Pulmonary artery endothelial cell (primary cell): ENCODE data around the gene LINGO3. TPM values are rescaled to one million over a fixed set of nuclear protein-coding genes. Genes with fewer than 3 reads are reported as not detected.
A peak's percentile ranks its signal among the peaks of the same experiment; 100 is the strongest.
"Not testable (repeated sequence)": the region's sequence is repeated elsewhere in the genome, so short reads cannot be mapped to it uniquely, and the experiment has no call there.

Source experiments
- DNase-seq: peaks from one replicate; pipeline ENCODE4 v3.0.0-alpha.2; 2011; ENCODE audit warnings: low read depth, low spot score
- total RNA-seq: library from RNA; depleted of rRNA; stranded (reverse); fragments of >200 nt; gene quantifications from 2 replicates; pipeline ENCODE4 v1.2.3, GENCODE V29; 2014

LINGO3 gene
- total RNA-seq, 1 donor from 2014 or later, result not detected

DNA sequence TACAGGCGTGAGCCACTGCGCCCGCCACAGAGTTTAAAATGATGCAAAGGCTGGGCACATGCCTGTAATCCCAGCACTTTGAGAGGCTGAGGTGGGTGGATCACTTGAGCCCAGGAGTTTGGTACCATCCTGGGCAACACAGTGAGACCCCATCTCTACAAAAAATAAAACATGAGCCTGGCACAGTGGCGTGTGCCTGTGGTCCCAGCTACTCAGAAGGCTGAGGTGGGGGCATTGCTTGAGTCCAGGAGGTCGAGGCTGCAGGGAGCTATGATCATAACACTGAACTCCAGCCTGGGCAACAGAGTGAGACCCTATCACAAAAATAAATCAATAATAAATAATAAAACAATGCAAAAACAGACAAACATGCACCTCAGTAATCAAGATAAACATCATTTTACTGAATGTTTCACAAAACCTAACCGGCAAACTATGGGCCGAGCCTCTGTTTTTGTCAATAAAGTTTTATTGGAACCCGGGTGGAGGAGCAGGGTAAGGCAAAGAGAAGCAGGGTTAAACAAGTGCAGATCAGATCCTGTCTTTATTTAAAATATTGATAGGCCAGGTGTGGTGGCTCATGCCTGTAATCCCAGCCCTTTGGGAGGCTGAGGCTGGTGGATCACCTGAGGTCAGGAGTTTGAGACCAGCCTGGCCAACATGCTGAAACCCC, 24.0 kb downstream of the LINGO3 start:
- DNase-seq, result no peak

- DNase-seq, result no peak
These were observed 25.1 kb downstream of the LINGO3 start for GRCh38 chr19:2282862-2283237.

DNA sequence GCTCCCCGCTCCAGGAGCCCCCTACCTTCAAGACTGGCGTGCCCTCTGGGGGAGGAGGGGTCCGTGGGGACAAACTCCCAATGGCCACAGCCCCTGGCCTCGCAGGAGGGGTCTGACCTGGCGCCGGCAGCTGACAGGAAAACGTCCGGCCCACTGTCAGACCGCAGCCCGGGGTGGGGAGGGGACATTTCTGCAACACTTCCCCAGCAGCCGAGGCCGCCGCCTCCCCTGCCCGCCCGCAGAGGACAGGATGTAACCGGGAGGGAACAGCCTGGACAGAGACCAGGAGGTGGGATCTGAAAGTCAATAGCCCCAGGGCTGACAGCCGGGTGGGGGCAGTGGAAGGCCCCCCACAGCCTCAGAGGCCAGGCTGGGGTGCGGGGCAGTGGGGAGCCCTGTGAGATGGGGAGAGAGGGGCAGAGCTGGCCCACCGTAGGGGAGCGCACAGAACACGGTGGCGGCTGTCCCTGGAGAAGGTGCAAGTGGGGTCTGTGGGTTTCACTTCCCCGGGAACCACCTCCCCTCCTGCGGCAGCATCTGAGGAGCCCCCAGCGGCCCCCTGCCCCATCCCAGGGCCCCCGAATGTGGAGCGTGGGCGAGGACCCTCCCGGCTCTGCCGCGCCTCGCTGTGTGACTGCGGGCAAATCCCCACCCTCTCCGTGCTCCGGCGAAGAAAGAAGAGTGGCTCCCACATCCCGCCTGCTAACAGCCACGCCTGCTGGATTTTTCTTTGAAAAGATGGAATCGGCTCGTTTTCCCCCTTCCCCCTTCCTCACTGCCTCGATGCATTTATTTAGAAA, 25.7 kb downstream of the LINGO3 start, which contains the start of gene PEAK3:
Gene PEAK3 (minus strand): TSS at position 114 of the 800 bp plus-strand sequence. CDS start 1,244 bp downstream, outside the sequence.
- DNase-seq, result no peak

DNA sequence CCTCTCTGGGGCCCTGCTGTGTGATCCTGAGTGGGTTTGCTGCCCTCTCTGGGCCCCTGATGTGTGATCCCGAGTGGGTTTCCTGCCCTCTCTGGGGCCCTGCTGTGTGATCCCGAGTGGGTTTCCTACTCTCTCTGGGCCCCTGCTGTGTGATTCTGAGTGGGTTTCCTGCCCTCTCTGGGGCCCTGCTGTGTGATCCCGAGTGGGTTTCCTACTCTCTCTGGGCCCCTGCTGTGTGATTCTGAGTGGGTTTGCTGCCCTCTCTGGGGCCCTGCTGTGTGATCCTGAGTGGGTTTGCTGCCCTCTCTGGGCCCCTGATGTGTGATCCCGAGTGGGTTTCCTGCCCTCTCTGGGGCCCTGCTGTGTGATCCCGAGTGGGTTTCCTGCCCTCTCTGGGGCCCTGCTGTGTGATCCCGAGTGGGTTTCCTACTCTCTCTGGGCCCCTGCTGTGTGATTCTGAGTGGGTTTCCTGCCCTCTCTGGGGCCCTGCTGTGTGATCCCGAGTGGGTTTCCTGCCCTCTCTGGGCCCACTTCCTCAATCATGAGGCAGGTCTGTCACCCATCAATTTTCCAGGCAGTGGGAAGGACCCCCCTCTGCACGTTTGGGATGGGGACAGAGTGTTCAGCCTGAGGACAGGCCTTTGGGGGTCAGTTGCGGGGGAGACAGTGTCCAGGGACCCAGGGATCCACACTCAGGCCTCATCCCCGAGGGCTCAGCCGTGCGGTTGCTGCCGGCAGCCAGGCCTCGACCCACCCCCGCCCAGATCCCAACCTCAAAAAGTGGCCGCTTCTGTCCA, 26.5 kb downstream of the LINGO3 start:
- DNase-seq, result not testable (repeated sequence)

- no peak for DNase-seq
These were observed 27.2 kb downstream of the LINGO3 start for GRCh38 chr19:2280633-2281264.

DNA sequence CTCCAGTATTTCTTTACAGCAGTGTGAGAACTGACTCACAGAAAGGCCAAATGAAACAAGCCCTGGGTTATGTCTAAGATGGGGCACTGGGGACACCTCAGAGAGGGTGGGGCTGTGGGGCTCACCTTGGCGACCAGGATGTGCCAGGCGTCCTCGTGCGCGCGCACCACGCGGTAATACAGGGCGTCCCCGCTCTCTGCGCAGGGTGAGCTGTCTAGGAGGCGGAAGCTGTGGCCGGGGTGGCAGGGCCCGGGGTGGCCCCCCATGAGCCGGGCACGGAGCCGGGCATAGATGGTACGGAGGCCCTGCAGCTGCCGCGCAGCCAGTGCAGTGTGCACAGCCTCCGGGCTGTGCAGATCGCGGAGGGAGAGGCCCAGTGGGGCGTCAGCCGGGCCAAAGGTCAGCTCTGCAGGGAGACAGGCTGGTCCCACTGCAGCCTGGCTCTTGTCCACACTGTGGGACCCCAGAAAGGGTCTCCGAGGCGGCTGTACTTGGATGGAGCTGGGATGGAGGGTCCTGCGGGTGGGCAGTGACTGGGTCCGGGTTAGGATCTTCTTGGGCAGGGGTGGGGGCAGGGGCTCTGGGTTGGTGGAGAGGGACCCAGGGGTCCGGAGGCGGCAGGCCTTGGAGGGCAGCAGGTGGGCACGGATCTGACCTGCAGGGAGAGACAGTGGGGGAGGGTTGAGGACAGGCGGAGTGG, 29.3 kb downstream of the LINGO3 start:
- DNase-seq, result no peak

DNA sequence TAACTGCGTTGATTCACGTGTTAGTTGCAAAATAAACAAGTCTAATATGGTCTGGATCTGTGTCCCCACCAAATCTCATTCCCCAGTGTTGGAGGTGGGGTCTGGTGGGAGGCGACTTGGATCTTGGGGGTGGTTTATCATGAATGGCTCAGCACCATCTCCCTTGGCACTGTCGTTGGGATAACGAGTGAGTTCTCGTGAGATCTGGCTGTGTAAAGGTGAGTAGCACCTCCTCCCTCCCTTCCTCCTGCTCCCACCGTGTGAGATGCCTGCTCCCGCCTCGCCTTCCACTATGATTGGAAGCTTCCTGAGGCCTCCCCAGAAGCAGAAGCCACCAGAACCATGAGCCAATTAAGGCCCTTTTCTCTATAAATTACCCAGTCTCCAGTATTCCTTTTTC, 30.8 kb downstream of the LINGO3 start:
- no peak for DNase-seq

DNA sequence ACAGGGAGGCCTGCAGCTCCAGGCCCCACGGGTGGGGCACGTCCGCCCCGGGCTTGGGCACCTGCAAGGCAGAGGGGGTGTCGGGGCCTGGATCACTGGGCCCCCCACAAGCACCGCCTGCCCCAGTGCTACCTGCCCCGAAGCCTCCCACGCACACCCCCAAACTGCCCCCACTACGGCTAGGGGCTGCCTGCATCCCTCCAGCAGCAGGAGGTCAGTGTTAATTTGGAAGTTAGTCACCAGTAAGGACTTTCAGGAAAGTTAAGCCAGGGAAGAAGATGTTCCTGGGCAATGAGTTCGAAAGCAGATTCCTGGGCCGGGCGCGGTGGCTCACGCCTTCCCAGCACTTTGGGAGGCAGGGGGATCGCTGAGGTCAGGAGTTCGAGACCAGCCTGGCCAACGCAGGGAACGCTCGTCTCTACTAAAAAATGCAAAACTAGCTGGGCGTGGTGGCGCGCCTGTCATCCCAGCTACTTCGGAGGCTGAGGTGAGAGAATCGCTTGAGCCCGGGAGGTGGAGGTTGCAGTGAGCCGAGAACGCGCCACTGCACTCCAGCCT, 31.4 kb downstream of the LINGO3 start:
- DNase-seq, result no peak

DNA sequence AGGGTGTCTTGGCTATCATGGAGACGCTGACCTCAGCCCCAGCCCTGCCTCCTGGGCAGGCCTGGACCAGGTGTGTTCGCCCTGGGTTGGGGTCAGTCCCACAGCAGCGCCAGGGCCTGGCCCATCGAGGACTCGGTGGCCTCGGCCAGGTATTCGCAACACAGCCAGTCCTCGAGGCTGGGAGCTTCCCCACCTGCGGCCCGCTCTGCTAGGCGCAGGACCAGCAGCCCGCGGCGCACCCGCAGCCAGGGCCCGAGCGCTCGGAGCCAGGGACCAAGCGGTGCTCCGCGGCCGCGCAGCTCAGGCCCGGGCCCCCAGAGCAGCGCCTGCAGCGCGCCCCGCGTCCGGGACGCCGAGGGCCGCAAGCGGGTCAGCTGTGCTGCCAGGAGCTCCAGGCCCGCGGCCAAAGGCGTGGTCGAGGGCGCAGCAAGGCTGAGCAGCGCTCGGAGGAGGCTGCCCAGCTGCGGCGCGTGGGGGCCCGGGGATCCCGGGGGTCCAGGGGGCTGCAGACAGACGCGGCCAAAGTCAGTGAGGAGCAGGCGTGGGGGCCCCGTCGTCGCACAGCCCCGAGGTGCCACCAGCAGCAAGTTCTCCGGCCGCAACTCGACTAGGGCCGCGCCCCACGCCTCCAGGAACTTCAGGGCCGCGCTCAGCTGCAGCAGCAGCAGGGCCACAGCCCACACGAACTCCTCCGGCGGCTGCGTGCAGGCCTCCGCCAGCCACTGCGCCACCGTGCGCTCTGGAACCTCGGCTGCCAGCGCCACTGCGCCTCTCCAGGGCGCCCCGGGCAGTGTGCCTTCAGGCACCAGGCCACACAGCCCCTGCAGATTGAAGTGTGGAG, 32.1 kb downstream of the LINGO3 start:
- DNase-seq, result no peak

- DNase-seq, result no peak
These were observed 32.9 kb downstream of the LINGO3 start for GRCh38 chr19:2274931-2275535.

DNA sequence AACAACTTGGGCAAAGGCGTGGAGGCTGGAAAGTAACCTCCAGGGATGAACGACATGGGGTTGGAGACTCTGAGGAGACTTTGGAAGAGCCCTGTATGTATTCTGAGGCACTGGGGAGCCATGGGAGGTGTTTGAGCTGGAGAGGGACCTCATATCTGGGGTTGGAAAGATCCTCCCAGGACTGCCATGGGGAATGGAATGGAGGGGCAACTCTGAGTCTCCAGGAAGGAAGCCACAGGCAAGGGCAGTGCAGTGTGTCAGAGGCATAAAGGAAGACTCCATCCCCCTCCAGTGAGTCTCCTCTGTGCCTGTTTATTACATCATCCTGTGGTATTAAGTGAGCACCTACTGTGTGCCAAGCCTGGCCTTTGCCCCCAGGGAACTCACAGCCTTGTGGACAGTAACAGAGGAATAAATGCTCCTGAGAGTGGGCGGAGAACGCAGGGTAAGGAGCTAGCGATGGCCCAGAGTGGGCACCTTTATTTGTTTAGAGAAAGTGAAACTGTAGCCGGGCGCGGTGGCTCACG, 33.7 kb downstream of the LINGO3 start:
- DNase-seq, result no peak

DNA sequence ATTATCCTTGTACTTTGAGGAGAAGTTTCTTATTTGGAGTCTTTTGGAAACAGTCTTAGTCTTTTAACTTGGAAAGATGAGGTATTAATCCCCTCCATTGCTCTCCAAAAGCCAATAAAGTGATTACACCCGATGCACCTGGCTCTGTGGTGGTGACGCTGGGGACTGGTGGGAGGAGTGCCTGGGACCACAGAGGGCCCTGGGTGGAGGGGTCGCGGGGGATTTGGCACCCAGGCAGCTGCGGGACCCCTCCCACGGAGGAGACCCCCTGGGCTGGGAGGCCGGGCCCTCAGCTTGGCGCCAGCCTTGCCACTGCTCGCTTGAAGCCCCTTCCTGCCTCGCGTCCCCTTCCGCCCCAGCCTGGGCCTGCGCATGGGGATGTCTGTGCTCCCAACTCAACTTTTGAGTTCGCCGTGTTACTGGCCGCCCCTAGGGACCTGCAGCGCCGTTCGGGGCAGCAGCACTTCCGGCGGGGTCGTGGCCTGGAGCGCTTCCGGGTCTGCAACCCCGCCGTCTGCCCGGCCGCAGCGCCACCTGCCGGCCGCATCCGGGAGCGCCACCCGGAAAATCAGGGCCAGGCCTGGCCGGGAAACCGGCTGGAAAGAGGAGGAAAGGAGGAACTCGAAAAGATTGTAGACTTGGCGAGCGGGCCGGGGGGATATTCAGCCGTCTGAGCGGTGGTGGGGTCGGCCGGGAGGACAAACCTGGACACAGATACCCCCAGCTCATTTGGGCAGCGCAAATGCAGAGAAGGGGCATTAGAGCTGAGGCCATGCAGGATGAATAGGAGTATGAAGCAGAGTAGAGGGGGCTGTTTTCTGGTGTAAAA, 34.4 kb downstream of the LINGO3 start:
- DNase-seq, result no peak

DNA sequence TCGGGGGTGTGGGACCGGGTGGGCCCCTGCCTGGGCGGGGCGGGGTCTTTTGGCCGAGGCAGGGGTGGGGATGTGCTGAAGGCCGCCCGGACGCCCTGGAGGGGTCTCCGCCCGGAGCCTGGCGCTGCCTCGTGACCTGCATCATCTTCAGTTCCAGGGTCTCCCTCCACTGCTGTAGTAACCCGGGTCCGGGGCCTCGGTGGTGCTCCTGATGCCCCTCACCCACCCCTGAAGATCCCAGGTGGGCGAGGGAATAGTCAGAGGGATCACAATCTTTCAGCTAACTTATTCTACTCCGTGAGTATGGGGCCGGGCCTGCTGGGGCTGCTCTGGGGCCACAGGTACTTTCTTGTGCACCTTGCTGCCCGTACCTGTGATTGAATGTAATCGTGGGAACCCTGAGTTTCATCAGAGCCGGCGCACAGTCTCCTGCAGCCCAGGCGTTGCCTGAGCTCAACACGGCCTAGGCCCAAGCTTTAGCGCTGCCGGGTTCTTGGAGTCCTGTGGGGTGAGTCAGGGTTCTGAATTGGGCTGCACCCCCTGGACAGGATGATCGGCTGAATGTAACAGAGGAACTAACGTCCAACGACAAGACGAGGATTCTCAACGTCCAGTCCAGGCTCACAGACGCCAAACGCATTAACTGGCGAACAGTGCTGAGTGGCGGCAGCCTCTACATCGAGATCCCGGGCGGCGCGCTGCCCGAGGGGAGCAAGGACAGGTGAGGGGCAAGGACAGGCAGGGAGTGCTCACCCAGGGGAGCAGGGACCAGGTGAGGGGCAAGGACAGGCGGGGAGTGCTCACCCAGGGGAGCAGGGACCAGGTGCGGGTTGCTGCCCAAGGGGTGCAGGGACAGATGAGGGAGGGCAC, 36.5 kb downstream of the LINGO3 start:
- no peak for DNase-seq

GRCh38 chr19:2270423-2271233, 37.3 kb downstream of the LINGO3 start:
- DNase-seq, result peak; percentile 39

DNA sequence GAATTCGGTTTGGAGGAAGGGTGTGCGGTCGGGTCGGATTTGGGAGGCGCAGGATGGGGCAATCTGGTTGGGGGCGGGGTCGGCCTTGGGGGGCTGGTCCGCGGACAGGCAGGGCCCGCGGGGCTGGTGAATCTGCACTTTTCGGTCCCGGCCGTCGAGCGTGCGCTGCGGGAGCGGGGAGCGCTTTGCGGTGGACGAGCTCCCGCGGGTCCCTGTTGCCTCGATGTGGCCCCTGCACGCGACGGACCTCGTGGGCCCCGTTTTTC, 37.9 kb downstream of the LINGO3 start:
- DNase-seq, result no peak
